ENCODE data around the gene DIS3L2. TPM values are rescaled to one million over a fixed set of nuclear protein-coding genes. Genes with fewer than 3 reads are reported as not detected.

DIS3L2 gene
- total RNA-seq, 1 donor: 24.9 TPM

DNA sequence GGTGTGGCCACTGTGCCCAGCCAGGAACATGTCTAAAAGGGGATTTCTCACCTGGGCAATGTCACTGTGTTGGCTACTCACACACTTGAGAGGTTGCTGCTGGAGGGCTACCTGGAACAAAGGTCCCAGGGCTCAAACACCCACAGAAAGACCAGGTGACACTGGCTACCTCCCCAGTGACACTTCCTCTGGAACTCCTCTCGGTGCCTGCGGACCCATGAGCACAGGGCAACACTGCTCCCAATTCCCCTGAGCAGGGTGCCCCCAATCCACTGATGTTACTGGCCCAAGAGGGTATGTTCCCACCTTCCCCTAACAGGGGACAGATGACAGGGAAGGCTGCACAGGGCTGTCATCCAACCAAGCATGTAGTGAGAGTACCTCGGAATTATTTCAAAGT lies 41.1 kb upstream of the DIS3L2 start:
- TF ChIP-seq, protein P1, sequence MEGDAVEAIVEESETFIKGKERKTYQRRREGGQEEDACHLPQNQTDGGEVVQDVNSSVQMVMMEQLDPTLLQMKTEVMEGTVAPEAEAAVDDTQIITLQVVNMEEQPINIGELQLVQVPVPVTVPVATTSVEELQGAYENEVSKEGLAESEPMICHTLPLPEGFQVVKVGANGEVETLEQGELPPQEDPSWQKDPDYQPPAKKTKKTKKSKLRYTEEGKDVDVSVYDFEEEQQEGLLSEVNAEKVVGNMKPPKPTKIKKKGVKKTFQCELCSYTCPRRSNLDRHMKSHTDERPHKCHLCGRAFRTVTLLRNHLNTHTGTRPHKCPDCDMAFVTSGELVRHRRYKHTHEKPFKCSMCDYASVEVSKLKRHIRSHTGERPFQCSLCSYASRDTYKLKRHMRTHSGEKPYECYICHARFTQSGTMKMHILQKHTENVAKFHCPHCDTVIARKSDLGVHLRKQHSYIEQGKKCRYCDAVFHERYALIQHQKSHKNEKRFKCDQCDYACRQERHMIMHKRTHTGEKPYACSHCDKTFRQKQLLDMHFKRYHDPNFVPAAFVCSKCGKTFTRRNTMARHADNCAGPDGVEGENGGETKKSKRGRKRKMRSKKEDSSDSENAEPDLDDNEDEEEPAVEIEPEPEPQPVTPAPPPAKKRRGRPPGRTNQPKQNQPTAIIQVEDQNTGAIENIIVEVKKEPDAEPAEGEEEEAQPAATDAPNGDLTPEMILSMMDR (IDR thresholded peaks at IDR 0.05; ENCODE audit: insufficient read depth, low read length): no peak
- DNase-seq (ENCODE audit: low read depth): no peak
- no peak overlapping the region for H3K4me3 ChIP-seq (ENCODE audit: low read depth, low read length)

DNA sequence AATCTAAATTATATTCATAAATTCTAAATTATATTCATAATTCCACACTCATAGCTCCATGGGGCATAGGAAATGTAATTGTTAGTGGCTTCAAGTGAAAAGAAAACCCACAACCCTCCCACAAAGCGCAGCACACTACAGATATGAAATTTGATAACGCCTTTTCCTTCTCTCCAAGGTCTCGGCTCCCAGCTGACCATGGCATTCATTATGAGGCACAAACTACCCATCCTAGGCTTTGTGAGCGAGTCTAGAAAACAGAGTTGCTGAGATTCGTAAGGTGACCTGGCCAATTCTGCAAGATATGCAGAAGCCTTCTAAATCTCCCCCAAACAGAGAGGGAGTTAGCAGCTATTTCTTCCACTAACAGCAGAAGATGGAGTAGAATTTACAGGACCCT lies 40.7 kb upstream of the DIS3L2 start:
- no peak overlapping the region for H3K4me3 ChIP-seq (ENCODE audit: low read depth, low read length)
- TF ChIP-seq, protein P1 (IDR thresholded peaks at IDR 0.05; ENCODE audit: insufficient read depth, low read length): no peak
- DNase-seq (ENCODE audit: low read depth): no peak

DNA sequence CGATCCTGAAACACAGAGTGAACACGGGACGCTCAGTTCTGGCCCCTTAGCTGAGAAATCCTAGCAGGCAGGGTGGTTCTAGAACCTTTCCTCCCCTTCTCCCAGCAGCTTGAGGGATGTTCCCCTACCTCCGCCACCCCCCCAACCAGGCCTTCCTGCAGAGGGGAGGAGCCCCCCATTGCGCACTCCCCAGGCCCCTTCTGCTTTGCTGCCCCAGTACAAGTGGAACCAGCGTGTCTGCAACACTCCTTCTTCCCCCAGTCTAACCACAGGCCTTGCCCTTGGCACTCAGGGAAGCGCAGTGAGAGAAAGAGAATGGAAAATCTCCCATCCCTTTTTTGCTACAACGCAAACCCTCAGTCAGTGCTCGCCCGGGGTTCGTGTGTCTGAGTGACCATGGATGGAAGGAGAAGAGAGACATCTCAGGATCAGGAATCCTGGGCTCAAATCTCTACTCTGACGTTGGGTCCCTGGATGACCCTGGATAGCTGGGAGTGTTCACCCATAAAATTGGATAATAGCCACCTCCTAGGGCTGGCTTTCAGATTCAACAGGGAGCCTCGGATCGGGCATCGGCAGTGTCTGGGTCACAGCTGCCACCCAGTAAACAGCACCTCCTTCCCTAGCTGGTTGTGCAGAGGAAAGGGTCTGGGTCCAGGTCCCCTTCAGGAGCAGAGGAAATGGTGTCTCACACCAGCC lies 39.1 kb upstream of the DIS3L2 start:
- TF ChIP-seq, protein P1 (IDR thresholded peaks at IDR 0.05; ENCODE audit: insufficient read depth, low read length): no peak
- no peak for DNase-seq (ENCODE audit: low read depth)
- no peak overlapping the region for H3K4me3 ChIP-seq (ENCODE audit: low read depth, low read length)

DNA sequence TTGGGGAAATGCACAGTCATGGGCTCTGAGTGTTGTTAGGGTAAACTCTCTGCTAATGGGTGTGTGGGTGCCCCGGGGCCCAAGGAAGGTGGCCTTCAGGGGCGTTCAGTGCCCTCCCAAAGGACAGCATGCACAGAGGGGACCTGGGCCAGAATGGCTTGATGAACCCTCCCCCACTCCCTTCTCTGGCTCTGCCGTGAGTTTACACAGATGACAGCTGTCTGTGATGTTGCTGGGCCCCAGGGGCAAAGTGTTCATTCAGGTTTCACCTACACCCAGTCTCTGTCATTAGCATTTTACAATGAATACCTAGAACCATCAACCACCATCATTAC lies 38.5 kb upstream of the DIS3L2 start:
- DNase-seq (ENCODE audit: low read depth): no peak
- no peak overlapping the region for H3K4me3 ChIP-seq (ENCODE audit: low read depth, low read length)
- TF ChIP-seq, protein P1 (IDR thresholded peaks at IDR 0.05; ENCODE audit: insufficient read depth, low read length): no peak

DNA sequence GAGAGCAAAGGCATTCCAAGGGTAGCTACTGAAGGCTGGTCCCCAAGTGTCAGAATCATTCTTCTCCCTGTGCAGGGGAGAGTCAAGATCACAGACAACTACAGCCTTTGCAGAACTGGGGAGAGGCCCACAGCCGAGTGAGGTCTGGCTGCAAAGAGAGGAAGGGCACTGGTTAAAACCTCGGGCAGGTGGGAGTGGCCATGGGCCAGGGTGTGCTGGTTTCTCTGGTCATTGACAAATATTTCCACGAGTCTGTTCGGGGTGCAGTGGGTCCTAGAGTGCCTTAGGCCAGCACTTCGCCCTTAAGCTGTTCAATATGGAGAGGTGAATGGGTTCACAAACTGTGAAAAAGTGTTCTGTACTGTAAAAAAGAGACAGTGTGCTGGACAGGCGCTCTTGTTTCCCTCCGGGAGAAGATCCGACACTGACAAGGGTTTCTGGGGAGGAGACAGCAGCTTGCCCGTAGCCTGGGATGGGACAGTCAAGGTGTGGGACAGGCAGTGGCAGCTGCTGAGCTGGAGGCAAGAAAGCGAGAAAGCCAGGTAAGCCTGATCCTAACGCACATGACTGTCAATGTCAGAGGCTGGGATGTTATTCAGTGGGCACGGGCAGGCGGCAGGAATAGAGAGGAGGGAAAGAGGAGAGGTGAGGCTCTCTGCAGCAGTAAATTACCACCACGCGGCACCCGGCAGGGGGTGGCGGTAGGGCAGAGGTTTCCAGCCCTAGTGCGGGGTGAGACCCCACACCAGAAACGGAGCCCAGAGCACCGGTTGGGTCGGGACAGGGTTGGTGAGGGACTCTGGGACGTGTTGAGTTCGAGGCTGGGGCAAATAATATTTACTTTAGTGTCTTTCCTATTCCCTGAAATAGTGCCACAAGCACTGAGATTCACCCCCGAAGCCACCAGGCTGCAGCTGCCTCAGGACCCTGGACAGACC lies 37.3 kb upstream of the DIS3L2 start:
- no peak for DNase-seq (ENCODE audit: low read depth)
- TF ChIP-seq, protein P1 (IDR thresholded peaks at IDR 0.05; ENCODE audit: insufficient read depth, low read length): no peak
- no peak overlapping the region for H3K4me3 ChIP-seq (ENCODE audit: low read depth, low read length)

DNA sequence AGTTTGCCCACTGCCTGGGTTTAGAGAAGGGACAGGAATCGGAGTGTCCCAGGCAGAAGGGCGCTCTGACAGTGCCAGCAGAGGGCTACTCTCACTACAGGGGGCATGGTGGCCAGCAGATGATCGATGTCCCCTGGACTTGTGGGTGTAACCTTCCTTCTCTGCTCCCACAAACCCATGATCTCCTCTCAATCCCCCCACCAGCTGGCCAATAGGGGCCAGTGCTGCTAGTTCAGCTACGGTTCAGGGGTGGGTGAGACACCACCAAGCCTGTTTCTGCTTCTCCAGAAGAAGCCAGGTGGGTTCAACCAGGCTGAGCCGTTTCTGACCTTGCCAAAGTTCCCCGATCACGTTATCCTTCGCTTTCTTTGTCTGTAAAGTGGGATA lies 36.6 kb upstream of the DIS3L2 start:
- no peak overlapping the region for H3K4me3 ChIP-seq (ENCODE audit: low read depth, low read length)
- TF ChIP-seq, protein P1 (IDR thresholded peaks at IDR 0.05; ENCODE audit: insufficient read depth, low read length): peak; percentile 11
- no peak for DNase-seq (ENCODE audit: low read depth)

Measured in fibroblast of the aortic adventitia (primary cell).